OCI-LY7 (cell line): Measurements from ENCODE around the gene UBAC1.

Experiments used
- CTCF ChIP-seq: fragments of 200-600 bp; sonication (generic); conservative IDR thresholded peaks from 2 replicates; pipeline ENCODE4 v1.5.1; 2014; ENCODE audit warnings: mild to moderate bottlenecking, antibody characterized with exemption, low read length, moderate library complexity, mixed read lengths
- EZH2phosphoT487 ChIP-seq: fragments of 200-600 bp; sonication (generic); IDR thresholded peaks from 2 replicates; pipeline ENCODE4 v1.6.1; 2018; ENCODE audit warnings: low read depth, borderline replicate concordance, mild to moderate bottlenecking, mixed run types, antibody characterized with exemption, low read length, moderate library complexity, mixed read lengths

- no peak for TF ChIP-seq CTCF
- TF ChIP-seq EZH2phosphoT487 = no peak
Observed at GRCh38 chr9:135946392-135946994, 14.7 kb downstream of the UBAC1 start.
